Activated gamma-delta T cell treated with Interleukin-2 at 50 U/mL for 16 hours (primary cell): Measurements from ENCODE around the gene TPRN.

Source experiments
- DNase-seq: peaks from one replicate; pipeline ENCODE4 v3.0.0-alpha.2; 2020

The TPRN gene

GRCh38 chr9:137235424-137236237 lies 35.1 kb upstream of the TPRN start:
- no peak for DNase-seq

DNA sequence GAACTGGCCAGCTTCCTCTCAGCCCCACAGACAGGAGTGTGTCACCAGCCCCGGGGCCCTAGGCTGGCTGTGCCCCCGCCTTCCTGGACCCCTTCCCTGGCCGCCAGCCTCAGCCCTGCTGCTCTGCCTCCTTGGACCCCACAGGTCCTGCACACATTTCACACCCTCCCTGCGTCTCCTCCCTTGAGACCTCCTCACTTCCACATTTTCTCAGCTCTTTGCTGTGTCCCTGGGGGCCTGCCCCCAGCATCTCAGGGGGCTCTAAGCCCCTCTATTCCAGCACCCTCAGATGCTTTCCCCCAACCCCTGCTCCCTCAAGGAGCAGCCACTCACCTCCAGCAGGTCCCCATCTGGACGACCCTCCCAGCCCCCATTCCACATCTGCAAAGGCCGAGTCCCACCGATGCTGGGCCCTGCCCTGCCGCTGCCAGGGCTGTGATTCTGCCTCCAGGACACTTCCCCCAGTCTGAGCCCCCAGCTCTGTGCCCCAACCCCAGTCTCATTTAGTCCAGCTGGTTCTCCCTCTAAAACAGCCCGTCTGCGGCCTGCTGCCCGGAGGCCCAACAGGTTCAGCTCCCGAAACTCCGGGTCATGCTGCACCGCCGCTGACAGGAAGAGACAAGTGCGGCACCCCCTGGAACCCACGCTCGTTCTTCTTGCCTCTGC lies 34.4 kb upstream of the TPRN start:
- no peak for DNase-seq

- DNase-seq: no peak
Measured at GRCh38 chr9:137234055-137234697, 33.6 kb upstream of the TPRN start.

GRCh38 chr9:137233143-137233980 lies 32.8 kb upstream of the TPRN start:
- no peak for DNase-seq

DNA sequence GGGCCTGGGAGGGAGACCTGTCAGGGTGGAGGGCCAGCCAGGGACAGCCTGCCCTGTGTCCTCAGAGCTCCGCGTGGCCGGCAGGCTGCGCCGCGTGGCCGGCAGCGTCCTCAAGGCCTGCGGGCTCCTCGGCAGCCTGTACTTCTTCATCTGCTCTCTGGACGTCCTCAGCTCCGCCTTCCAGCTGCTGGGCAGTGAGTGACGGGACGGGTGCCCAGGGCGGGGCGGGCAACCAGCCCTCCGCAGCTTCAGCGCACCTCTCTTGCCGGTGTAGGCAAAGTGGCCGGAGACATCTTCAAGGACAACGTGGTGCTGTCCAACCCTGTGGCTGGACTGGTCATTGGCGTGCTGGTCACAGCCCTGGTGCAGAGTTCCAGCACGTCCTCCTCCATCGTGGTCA lies 32.0 kb upstream of the TPRN start:
- DNase-seq: no peak

- DNase-seq: no peak
Measured at GRCh38 chr9:137232101-137232500, 31.6 kb upstream of the TPRN start.

- no peak for DNase-seq
Measured at GRCh38 chr9:137231372-137232039, 31.0 kb upstream of the TPRN start.

DNA sequence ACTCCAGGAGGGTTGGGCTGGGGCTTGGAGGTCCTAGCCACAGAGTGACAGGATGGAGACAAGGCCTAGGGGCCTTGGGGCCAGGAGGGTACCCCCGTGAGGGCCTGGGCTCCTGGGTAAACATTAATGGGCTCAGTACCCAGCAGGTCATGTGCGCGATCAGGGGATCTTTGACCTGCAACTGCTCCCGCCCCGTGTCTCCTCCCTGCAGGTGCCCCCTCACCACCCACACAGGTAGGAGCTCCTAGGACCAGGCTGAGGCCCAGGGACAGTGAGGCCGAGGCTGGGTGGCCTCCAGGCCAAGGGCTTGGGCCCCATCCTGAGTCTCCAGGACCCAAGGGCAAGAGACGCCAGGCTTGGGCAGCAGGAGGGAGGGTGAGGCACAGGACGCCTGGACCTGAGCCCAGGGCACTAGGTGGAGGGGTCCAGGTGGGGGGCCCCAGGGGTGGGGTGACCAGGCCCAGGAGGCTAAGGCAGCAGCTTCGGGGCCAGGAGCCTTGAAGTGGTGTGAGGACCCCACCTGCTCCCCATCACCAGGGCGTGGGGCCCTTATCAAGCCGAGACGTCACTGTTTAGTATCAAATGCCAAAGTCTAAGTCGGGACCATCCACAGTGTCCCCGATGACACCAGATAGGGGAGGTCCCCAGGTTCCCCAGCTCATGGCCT lies 30.3 kb upstream of the TPRN start, which contains the start of gene SLC34A3:
SLC34A3 (plus strand) TSS at position 197 of the 667 bp plus-strand sequence. CDS start 802 bp downstream, outside the sequence.
- DNase-seq: no peak

- DNase-seq: no peak
Measured at GRCh38 chr9:137229903-137230704, 29.6 kb upstream of the TPRN start.

GRCh38 chr9:137228968-137229896 lies 28.7 kb upstream of the TPRN start:
- no peak for DNase-seq

DNA sequence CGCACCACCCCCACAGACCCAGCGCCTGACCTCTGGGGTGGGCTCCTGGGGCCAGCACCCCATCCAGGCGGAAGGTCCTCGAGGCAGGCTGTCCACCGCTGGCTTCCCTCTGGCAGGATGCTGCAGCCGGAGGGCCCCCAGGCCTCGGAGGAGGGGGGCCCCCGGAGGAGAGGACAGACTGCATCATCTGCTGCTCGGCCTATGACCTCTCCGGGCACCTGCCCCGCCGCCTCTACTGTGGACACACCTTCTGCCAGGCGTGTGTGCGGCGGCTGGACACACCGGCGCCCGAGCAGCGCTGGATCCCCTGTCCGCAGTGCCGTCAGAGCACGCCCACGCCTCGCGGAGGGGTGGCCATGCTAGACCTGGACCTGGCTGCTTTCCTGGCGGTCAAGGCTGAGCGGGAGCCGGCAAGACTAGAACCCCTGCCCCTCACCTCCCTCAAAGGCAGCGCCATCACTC lies 28.0 kb upstream of the TPRN start:
- no peak for DNase-seq

DNA sequence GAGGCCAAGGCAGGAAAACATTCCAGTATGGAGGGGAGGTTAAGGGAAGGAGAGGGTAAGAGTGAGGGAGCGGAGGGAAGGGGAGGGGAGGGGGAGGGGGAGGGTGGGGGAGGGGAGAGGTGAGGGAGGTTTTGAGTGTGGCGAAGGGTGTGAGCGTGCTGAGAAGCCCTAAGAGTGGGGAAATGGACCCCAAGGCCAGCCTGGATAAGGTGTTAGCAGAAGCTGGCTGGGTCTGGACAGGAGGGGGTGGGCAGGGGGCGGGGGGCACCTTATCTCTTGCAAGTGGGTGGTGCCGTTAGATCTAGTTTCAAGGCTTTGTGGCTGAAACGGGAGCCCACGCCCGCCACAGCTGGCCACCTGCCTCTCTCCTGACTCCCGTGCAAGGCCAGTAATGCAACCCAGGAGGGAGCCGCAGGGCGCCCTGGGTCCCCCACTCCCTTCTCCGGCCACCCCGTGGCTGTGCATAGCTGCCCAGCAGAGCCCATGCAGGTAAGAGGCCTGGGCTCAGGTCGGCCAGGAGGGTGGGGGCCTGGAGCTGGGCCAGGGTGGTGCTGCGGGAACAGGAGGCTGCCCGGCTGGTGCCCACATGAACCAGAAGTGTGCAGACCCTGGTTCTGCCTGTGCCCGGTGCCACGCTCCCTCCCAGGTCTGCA lies 27.4 kb upstream of the TPRN start:
- no peak for DNase-seq

- DNase-seq: peak; percentile 82
Measured at GRCh38 chr9:137227054-137227852, 26.7 kb upstream of the TPRN start, which contains the start of gene RNF224. RNF224 (plus strand) TSS chr9:137227502; CDS start chr9:137228336, 834 bp downstream.

GRCh38 chr9:137226338-137227053 lies 26.0 kb upstream of the TPRN start:
- DNase-seq: no peak

DNA sequence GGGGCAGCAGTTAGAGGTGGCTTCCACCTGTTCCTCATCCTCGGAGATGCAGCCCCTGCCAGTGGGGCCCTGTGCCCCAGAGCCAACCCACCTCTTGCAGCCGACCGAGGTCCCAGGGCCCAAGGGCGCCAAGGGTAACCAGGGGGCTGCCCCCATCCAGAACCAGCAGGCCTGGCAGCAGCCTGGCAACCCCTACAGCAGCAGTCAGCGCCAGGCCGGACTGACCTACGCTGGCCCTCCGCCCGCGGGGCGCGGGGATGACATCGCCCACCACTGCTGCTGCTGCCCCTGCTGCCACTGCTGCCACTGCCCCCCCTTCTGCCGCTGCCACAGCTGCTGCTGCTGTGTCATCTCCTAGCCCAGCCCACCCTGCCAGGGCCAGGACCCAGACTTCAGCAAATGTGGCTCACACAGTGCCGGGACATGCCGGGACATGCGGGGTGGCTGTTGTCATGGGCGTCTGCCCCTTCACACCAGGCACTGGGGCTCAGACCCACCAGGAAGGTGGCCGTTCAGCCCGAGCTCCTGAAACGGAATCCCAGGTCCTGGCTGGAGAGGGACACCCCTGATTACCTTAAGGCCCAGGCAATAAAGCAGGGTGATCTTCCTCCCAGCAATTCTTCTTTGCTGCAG lies 25.3 kb upstream of the TPRN start:
- DNase-seq: no peak

DNA sequence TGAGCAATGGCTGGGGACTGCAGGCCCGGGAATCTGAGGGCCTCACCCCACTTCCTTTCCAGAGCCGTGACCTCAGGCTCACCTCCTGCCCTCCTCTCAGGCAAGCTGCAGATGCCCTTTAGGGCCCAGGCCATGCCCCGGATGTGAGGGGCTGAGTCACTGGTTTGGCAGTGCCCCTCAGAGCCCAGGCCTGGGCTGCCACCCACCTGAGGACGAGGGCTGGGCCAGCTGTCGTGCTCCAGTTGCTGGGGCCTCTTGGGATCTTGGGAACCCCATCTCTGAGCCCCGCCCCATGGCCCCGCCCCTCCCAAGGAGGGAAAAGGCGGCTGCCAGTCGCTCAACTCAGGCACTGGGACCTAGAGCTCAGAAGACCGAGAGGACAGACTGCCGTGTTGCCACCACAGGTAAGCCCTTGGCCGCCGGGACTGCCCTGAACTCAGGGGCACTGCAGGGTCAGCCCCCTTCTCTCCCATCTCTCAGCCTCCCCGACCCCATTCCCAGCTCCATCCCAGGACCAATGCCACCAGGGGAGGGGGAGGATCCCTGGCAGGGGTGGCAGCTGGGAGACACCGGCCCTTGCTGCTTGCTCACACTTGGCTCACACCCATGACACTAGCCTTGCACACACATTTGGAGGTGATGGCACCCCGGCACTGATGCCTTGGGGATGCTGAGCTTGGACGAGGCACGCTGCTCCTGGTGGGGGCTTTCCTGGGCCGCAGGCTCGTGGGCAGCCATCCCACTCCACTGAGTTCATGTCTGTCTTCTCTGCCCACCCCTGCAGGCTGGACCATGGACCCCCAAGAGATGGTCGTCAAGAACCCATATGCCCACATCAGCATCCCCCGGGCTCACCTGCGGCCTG lies 24.5 kb upstream of the TPRN start, which contains the start of gene CYSRT1:
CYSRT1 (plus strand) TSS at position 345 of the 865 bp plus-strand sequence; CDS start at position 793, 448 bp downstream.
- no peak for DNase-seq
